HG02970 (cell line): ENCODE results near the gene CDHR2.

Source experiments
- ATAC-seq: cut with Tn5 transposase; IDR thresholded peaks from one replicate; pipeline ENCODE4 v1.9.1; 2021; ENCODE audit warnings: mild to moderate bottlenecking, moderate library complexity, moderate number of reproducible peaks; ENCODE audit not compliant: unreplicated experiment, low FRiP score

Gene CDHR2

DNA sequence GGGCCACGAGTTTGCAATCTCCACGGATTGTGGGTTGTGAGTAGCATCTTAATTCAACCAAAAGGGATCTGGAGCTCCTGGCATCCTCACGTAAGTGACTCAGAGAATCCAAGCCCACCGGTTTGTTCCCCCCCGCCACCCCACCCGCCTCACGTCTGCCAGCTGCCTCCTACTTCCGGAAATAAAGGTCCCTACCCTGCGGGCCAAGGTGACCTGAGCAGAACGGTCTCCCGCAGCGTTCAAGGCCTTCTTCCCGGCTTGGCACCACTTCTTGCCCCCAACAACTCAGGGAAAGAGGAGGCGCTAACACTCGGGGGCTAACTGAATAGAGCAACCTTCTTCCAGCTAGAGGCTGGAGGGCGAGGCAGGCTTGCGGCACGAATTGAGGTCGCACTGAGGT, 69.6 kb downstream of the CDHR2 start:
- no peak for ATAC-seq

DNA sequence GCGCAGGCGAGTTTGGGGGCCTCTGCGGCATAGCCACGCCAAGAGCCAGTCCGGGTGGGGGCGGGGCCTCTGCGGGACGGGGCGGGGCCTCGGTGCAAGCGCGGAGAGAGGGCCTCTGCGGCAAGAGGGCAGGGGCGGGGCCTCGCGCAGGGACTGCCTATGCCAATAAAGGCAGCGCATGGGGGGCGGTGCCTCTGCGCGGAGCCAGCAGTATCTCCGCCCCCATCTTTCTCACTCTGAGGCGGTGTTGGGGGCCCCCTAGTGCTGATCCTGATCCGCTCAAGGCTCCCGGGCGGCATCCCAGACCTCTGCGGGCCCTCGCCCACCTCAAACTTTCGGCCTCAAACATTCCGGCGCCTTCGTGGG, 70.0 kb downstream of the CDHR2 start:
- no peak for ATAC-seq

DNA sequence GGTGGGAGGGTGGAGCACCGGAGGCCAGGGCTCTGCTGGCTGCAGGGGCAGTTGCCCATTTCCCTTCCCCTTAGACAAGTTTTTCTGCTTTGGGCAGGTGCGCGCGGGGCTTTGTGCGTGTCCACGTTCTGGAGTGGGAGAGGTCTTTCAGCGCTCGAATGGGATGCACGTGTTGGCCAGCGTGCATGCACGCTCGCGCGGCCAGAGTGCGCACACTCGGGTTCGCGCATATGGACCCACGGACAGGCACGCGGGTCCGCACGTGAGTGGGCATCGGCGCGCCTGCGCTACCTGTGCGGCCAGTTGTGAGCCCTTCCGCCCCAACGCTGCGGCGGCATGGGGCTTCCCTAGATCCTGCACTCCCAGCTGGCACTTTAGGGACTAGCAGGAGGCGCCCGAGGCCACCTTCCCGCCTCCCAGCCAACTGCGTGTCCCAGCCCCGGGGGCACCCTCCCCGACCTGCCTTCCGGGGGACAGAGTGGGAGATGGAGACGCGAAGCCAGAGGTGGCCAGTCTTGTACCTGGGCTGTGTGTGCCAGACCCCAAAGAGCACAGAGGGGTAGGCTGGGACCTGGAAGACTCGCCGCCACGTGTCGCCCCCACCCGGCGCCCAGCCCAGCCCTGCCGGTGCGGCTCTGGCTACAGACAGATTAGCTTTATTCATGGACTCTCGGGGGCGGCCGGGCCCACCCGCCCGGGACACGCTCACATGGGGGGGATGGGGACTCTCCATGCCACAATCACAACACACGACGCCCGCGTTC, 70.6 kb downstream of the CDHR2 start:
- no peak for ATAC-seq

DNA sequence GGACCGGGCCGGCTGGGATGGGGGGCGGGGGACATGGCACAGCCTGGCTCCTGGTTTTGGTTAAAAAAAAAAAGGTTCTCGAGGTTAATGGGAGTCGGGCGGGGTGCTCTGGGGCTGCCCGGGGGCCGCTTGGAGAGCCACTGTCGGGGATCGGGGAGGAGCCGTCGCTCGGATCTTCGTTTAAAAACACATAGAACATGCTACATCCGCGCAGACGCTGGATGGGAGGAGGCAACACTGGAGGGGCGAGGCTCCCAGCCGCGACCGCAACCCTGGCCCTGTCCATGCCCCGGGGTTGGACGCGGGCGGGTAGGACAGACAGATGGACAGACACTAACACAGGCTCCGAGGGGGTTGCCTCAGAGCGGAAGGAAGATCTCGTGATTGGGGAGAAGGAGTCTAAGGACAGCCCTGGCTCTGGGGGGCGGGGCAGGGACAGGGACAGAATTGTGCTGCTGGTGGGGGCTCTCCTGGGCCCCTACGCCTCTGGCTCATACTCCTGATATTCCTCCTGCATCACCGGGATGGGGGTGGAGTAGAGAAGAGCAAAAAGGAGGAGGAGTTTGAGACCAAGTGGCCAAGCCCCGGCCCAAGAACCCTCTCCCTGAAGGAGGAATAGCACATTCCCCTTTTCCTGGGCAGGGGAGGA, 71.3 kb downstream of the CDHR2 start:
- no peak for ATAC-seq

DNA sequence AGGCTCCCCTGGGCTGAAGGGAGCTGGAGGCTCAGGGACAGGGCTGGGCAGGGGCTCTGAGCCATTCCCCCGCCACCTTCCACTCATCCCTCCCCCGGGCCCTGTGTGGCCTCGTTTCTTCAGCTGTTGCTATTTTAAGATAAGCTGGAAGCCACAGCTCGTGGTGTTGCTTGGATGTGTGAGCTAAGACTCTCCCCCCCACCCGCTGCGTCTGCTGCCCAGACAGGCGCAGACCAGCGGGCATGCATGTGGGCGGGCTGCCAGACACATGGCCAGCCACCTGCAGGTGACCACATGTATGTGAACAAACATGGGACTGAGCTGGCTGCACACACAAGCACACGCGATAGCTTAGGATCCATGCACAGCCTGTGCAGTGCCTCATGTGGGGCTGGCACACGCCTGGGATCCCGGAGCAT, 72.5 kb downstream of the CDHR2 start:
- no peak for ATAC-seq

DNA sequence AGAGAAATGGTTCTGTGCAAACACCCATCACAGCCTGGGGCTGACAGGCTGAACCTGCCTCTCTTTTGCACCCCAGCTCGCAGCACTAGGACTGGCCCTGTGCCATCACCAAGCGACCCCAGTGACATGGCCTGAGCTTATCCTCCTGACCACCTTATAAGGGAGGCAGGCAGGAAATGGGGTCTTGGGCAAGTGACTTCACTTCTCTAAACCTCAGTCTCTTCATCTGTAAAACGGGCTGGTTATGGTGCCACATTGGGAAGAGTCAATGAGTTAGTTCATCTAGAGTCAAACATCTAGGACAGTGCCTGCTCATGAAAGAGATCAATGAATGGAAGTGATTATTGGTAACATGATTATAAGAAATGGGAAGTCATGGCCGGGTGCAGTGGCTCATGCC, 75.0 kb downstream of the CDHR2 start:
- no peak for ATAC-seq

DNA sequence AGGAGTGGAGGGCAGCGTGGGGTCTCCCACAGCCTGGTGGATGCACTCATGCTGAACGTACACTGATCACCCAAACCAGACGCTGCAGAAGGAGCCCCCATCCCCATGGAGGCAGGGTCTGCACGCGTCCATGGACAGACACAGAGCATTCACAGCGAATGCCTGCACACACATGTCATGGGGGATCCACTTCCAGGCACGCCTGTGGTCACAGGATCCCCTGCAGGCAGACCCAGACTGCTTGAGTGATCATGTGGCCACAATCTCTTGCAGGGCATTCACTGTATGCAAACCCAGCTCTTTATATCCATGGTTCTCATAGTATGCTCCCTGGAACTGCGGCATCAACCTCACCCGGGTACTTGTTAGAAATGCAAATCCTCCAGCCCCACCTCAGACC, 75.8 kb downstream of the CDHR2 start:
- ATAC-seq: no peak

DNA sequence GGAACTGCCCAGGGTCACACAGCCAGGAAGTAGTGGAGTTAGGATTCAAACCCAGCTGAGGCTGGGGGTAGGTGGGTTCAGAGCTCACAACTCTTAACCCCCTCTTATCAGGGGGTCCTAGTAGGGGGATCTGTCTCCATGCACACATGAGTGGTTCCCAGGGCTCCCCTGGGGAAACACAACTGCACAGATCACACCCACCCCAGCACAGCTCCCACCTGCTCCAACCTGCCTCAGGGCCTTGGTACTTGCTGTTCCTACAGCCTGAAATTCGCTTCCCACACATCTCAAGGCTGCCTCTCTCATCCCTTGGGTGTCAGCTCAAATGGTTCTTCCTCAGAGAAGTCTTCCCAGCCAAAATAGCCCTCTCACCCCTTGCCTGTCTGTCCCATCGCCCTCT, 76.4 kb downstream of the CDHR2 start:
- ATAC-seq: no peak

DNA sequence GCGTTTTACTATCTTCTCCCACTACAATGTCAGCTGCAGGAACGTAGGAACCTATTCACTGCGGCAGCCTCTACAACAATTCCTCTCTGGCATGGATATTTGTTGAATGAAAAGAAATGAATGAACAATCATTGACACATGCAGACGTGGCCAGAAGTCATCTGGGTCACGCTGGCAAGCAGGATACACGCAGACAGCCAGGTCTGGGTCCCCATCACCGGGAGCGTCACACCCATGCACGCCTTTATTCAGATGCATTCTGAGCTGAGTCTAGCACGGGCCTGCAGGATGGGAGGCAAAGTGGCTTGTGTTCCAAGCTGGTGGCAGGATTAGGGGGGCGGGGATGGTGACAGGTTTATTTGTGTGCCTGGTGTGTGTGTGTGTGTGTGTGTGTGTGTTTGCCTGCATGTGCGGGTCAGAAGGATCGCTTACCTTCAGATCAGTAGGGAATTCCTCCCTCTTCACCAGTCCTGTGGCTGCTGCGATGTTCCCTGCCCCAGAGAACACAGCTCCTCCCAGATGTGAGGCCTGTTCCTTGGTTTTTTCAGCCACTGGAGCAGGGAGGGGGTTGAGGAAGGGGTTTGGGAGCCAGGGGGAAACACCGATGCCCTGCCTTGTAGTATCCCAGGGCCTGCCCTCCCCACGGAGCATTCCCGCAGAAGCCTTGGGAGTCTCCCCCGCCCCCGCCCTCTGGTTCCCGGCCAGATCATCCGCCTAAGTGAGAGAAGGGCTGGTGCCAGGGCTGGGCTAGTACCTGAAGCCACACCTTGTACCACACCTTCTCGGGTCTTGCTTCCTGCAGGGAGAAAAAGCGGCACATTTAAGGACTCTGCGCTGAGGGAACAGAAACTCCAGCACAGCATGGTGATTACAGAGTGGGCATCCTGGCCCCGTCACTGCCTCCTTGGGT, 77.1 kb downstream of the CDHR2 start:
- no peak for ATAC-seq

DNA sequence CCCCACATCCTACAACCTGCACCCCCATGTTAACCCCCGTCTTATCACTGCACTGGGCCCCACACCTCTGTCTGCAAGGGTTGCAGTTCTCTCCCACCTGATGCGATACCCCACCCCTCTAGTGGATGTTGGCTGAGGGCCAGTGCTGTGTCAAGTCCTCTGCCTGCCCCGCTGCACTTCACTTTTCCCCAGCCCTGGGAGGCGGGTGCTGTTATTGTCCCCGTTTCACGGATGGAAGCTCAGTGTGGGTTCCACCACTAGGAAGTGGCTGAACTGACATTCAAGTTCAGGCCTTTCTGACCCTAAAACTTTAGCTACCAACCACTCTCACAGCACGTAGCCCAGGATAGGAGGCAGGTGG, 77.7 kb downstream of the CDHR2 start:
- no peak for ATAC-seq

DNA sequence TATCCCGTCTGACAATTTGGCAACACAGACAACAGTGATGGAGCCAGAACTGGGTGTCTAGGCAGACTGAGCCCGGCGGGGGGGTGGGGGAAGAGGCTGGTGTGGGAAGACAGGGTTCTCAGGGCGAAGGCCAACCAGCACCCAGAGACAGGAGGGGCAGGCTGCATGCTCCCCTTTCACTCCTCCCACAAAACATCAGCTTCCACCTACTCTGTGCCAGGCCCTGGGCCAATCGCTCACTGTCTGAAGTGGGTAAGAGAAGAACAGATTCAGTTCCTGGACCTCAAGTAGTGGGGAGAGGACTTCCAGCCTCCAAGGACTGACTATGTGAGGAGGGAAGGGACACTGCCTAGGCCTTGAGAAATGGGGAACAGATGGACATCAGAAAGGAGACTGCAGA, 78.4 kb downstream of the CDHR2 start:
- no peak for ATAC-seq

DNA sequence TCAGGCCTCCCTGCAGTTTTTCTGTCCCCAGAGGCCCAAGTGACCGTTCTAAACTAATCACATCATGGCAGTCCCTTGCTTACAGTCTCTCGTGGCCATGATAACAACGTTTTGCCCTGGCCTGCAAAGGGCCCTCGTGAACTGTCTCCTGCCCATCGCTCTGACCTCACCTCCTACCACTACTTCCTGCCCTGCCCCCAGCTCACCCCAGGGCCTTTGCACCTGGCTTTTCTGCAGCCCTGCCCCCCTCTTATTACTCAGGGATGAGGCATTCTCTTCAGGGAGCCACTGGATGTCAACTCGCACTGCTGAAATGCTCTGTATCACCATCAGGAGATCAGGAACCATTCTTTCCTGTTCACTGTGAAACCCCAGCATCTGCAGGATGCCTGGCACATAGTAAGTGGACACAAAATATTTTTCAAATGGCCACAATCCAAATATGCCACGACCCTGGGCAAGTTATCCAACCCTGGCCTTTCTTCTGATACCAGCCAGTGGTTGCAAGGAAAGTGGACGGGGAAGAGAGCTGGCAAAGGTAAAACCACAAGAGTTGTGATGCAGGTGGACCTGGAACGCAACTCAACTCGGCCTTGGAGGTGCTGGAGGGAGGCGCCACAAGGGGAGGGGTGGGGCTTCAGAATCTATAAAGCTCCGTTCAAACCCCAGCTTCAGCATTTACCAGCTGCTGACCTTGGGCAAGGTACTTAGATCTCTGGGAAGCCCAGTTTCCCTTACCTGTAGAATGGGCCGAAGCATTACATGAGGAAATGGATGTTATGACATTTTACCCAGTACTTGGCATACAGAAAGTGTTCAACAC, 79.5 kb downstream of the CDHR2 start:
- ATAC-seq: no peak

DNA sequence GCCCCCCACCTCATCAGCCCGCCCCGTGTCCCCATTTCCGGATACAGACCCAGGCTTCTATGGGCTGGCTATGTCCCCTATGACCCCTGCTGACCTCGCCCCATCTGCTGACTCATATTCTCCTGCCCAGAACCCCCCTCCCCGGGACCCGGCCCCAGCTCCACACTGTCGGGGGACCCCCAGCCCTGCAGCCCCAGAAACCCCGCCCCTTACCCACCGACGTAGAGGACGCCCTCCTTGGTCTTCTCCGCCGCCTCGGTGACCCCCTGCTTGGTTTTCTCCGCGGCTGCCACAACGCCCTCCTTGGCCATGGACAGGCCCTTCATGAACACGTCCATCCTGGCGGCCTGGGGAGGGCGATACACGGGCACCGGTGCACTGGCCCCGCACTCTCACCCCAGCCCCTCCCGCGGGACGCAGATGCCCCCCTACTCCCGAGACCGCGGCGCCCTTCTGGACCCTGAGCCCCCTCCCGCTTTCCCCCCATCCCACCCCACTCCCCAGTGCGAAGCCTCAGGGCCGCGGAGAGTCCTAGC, 80.2 kb downstream of the CDHR2 start:
- no peak for ATAC-seq

DNA sequence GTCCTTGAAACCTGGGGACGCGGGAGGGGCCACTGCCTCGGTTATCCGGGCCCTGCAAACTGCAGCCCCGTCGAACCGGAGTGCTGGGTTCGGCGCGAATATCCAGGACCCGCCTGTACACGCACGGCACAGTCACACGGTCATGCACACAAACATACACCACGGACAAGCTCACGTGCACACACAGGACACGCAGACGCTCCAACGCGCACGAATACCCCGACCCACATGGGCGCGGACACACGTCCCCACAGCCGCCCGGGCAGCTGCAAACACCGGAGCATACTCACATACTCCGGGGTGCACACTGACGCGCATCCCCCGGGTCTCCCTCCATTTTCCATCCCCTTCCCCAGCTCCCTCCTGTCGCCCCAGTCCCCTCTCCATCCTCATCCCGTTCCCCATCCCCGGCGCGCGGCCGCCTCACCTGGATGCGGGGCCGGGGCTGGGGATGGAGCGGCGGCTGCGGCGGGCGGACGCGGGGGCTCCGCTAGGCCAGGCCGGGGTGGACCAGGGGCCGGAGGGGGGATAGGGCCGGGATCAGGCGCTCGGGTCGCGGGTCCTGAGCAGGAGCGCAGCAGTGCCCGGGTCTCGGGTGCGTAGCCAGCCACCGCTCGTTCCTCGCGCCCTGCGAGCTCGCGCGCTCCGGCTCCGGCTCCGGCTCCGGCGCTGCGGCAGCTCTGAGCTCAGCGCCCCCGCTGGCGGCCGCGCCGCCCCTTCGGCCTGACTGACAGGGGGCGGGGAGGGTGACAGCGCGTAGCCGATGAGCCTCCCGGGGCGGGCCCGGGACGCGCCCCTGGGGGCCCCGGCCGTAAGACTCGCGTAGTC, 80.9 kb downstream of the CDHR2 start, which contains the start of the genes EIF4E1B and SNCB:
TSS of gene EIF4E1B (plus strand) at position 823 of the 828 bp plus-strand sequence. CDS start 12,113 bp downstream, outside the sequence.
TSS of gene SNCB (minus strand) at position 682 of the 828 bp plus-strand sequence. CDS start 880 bp downstream, outside the sequence.
- peak; percentile 66 for ATAC-seq

DNA sequence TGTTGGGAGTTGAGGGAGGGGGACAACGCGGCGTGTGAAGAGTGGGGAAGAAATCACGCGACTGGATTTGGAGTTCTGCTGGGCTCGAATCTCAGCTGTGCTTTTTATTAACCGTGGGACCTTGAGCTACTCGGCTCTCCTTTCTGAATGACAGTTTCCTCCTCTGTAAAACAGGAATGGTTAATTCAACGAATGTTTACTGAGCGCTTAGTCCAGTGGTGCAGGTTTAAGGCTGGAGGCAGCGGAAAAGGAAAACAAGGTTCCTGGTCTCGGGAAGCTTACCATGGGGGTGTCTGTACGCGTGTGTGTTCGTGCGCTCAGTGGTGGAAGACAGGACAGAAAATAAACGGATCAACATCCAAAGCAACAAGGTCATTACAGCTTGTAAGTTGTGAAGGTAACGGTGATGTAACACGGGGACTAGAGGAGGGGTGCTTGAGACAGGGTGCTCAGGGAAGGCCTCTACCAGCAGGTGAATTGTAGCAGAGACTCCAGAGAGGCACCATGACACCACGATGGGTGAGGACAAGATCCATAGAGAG, 81.6 kb downstream of the CDHR2 start:
- no peak for ATAC-seq

DNA sequence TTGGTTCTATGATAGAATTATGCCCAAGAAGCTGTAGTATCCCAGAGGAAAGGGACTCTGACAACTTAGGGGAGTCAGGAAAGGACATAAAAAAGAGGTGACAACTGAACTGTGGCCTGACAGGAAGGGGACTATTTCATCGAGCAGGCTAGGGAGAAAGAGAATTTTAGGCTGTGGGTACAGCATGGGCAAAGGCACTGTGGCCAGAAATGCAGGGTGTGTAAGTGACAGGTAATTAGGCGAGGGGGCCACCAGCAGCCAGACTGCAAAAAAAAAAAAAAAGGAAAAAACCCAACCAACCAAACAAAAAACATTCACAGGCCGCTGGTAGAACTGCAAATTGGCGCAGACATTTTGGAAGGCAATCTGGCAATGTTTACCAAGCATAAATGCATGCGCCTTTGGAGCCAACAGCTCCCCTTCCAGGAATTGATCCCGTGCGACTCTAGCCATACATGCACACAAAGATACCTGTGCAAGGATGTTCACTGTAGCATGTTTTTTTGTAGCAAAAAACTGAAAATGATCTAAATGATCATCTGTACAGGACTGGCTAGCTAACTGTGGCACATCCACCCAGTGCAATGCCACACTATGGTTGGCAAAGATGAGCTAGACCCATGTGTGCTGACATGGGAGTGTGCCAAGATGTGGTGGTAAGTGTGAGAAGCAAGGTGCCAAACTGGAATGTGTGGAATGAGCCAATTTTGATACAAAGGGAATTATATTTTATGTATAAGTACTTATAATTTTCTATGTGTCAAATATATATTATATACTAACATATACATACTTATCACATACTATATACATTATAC, 82.5 kb downstream of the CDHR2 start:
- ATAC-seq: no peak

DNA sequence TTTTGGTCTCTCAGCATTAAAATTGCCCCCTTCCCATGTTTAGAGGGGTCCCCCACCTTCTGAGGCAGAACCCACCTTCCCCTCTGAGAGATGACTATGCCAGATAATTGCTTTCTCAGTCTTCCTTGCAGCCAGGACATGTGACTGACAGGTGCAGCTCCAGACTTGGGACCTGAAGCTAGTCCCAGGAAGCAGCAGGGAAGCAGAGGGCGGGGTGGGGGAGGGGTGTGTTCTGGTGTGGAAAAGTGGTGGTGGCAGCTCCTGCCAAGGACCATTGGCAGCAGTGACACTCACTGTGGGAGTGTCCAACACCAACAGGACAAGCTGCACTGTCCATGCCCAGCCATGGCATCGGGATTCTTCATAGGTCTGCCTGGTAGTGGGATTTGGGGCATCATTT, 83.6 kb downstream of the CDHR2 start:
- ATAC-seq: no peak

DNA sequence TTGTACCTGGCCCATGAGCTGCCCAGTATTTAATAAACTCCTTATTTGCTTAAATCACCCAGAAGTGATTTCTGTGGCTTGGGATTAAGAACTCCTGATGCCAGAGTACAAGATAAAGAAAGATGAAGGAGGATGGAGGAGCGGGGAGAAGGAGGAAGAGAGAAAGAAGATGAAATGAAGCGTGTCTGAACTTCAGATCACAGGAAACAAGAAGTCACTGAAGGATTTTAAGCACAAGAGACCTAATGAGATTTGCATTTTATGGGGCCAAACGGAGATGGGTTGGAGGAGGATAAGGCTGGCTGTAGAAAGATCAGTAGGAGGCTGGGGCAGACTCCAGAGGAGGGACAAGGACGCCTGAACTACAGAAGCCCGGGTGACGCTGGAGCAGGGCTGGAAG, 84.5 kb downstream of the CDHR2 start:
- ATAC-seq: no peak
